Lung microvascular endothelial cell (primary cell): ENCODE measurements around the gene SFXN3. TPM values are rescaled to one million over a fixed set of nuclear protein-coding genes. Genes with fewer than 3 reads are reported as not detected.
A peak's percentile ranks its signal among the peaks of the same experiment; 100 is the strongest.

Experiments
- DNase-seq, 2 donors: peaks; one replicate each; pipeline versions ENCODE4 v3.0.0 to v3.0.0-alpha.2; 2010; ENCODE audit warnings: low read depth in 2 of 2
- total RNA-seq: library from RNA; depleted of rRNA; stranded (reverse); fragments of >200 nt; gene quantifications from 2 replicates; pipeline ENCODE4 v1.2.1, GENCODE V29; 2014

Gene SFXN3
- total RNA-seq, 1 donor from 2014 or later, result 56.0 TPM

GRCh38 chr10:101000127-101000914, 30.7 kb upstream of the SFXN3 start:
- peak; percentile 31 to 34 for DNase-seq

GRCh38 chr10:101000915-101001658, 29.9 kb upstream of the SFXN3 start:
- peak; percentile 51 to 97 for DNase-seq

DNA sequence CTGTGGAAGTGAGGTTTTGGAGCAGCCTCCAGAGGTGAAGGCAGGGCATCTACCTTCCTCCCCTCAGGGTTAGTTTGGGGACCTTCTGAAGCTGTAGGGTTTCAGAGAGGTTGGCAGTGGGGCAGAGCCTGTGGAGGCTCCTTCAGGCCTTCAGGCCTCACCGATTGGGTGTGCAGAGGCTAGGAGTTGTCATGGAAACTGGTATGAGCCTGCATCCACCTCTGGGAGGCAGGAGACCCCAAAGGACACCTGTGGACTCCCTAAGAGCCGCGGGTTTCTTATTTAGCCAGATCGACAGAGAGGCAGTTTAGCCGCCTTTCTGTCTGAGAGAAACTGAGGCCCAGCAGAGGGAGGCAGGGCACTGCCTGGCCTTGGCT, 29.4 kb upstream of the SFXN3 start:
- no peak for DNase-seq

DNA sequence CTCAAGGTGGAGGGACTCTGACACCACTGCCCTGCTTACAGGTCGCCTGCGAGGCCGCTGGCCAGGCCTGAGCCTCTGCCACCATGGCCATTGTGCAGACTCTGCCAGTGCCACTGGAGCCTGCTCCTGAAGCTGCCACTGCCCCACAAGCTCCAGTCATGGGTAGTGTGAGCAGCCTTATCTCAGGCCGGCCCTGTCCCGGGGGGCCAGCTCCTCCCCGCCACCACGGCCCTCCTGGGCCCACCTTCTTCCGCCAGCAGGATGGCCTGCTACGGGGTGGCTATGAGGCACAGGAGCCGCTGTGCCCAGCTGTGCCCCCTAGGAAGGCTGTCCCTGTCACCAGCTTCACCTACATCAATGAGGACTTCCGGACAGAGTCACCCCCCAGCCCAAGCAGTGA, 28.6 kb upstream of the SFXN3 start:
- no peak for DNase-seq

- no peak for DNase-seq
Measured at GRCh38 chr10:101003639-101004206, 27.3 kb upstream of the SFXN3 start.

DNA sequence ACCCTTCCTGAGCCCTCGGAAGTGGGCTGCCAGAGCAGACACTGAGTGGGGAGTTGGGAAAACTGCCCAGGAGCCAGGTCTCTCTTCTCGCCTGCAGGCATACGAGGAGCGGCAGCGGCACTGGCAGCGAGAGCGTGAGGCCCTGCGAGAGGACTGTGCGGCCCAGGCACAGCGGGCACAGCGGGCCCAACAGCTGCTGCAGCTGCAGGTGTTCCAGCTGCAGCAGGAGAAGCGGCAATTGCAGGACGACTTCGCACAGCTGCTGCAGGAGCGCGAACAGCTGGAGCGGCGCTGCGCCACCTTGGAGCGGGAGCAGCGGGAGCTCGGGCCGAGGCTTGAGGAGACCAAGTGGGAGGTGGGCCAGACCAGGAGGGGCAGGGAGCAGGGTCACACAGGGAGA, 25.7 kb upstream of the SFXN3 start:
- DNase-seq, result no peak

DNA sequence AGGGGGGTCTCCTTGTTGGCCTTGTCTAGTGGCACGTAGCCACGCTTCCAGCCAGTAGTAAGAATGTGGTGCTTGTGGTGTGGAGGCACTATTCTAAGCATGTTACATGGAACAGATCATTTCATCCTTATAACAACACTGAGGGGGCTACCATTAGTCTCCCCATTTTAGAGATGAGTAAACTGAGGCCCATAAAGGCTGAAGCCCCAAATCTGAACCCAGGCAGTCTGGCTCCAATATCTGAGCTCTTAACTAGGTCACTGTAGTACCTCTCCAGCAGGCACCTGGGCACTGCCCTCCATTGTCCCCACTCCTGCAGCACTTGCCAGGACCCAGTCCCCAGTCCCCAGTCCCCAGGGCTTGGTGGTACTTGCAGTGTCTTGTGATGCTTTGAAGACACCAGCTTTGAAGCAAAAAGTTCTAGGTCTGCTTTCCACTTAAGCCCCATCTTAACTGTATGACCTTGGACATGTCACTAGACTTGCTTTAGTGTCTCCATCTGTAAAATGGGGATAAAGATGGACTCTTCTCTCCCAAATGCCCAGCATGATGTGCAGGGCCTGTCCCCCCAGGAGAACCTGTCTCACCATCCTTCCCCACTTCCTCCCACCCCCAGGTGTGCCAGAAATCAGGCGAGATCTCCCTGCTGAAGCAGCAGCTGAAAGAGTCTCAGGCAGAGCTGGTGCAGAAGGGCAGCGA, 25.0 kb upstream of the SFXN3 start:
- no peak for DNase-seq

- no peak for DNase-seq
Measured at GRCh38 chr10:101006593-101007098, 24.4 kb upstream of the SFXN3 start.

DNA sequence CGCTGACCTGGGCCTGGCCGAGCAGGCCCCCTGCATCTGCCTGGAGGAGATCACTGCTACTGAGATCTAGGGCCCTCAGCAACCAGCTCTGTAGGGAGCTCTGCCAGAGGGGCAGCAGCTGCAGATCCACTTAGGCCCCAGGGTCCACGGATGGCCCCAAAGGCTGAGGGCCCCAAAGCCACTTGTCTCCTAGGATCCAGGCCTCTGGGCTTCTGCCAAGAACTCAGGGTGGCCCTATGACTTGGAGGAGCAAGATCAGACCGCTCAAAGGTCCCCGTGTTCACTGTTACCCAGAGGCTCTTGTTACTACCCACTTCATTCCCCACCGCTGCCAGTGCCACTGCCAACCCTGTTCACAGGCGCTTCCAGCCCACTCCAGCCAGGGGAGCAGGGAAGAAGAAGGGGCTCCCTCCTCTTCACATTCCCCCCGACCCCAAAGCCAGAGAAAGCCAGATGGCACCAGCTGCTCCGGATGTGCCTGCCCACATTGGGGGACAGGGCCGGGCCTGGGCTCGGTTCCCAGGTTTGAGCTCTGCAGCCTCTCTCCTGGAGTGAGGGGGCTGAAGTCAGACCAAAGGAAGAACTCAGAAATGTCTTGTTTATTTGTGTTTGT, 23.8 kb upstream of the SFXN3 start:
- DNase-seq, result no peak

DNA sequence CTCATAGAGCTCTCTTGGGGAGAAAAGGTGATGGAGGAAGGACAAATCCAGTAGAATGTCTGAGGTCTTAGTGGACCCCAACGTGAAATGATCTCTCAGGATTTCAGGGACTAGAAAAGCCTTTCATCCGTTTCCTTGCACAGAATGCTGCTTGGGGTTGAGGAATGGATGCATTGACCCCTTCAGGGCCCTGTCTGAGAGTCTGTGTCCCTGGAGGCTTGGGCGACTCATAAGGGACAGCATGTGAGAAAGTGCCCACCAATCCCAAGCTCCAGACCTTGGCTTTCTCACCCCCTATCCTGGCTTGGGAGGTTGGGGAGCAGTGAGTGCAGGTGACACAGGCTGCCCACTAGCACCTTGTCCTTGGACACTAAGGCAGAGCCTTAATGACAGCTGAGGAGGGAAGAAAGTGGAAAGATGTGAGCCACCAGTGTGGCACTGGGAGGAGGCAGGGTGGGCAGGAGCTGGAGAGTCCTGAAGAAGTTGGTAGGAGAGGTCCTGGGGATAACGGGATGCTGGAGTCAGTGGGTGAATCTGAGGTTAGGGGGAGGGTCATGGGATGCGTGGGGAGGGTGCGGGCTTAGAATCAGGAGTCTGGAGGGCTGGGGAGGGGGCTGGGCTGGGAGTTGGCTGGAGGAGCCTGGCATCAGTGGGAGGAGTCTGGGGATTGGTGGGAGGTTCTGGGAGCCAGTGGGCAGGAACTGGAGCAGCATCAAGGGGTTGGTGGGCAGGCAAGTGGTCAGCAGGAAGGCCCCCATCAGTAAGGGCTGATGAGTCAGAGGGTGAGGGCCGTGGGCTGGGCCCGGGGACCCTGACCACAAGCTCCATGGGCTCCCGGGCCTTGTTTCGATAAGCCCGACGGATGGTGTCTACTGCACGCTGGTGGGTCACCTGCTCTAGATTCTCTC, 22.9 kb upstream of the SFXN3 start:
- no peak for DNase-seq

DNA sequence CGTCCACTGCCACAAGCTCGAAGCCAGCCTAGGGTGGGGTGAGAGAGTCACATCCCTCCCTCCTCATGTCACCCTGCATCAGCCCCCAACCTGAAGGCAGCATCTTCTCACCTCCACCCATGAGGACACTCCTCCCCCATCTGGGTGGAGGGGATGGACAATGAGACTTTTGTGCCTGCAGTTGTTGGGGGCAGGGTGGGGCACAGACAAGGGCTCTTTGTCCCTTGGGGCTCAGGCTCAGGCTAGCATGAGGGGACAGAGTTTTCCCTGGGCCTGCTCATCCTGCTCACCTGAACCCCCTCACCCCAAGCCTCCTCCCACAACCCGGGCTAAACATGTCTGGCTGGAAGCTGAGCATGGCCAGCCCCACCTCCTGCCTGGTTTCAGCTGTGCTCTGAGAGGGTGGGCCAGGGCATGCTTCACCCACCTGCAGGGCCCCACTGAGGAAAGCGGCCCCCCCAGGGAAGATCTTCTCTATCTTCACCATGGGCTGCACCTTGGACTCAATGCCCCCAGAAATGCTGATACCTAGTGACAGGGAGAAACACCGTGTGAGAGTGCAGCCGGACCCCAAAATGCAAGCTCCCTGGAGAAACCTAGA, 22.1 kb upstream of the SFXN3 start:
- no peak for DNase-seq

GRCh38 chr10:101010329-101010728, 20.7 kb upstream of the SFXN3 start:
- DNase-seq, result no peak

GRCh38 chr10:101011517-101012423, 19.3 kb upstream of the SFXN3 start:
- peak in 1 of 2 donors; percentile 30 for DNase-seq

DNA sequence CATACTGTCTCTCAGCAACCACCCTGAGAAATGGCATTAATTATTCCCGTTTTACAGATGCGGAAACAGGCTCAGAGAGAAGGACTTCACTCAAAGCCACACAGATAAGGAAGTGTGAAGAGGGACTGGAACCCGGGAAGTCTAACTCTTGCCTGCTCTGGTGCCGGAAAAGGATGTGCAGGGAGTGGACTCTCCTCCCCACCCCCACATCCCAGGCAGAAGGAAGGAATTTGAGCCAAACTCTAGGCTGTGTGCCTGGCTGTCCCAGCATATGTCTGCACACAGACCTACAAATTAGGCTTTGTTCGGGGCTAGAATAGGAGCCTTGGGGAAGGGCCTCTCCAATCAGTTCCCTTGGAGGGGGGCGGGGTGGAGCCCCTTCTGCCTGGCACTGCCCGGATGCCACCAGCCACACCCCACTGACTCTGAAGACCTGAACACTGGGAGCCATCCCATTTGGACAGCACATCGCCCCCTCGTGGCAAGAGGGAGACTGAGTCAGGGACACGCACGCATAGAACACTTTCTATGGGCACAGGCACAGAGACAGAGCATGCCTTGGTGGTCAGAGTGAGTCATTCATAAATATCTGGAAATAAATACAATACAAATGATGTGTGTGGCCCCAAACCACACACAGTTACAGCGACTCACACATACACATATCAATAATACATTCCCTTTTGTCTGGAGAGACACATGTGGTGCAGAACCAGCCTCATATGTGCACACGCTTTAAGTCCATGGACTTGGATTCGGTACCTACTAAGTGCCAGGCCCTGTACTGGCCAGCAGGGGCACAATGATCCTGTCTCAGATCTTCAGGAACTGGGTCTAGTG, 18.3 kb upstream of the SFXN3 start:
- DNase-seq, result peak; percentile 91 to 92

GRCh38 chr10:101013365-101013825, 17.6 kb upstream of the SFXN3 start:
- no peak for DNase-seq

DNA sequence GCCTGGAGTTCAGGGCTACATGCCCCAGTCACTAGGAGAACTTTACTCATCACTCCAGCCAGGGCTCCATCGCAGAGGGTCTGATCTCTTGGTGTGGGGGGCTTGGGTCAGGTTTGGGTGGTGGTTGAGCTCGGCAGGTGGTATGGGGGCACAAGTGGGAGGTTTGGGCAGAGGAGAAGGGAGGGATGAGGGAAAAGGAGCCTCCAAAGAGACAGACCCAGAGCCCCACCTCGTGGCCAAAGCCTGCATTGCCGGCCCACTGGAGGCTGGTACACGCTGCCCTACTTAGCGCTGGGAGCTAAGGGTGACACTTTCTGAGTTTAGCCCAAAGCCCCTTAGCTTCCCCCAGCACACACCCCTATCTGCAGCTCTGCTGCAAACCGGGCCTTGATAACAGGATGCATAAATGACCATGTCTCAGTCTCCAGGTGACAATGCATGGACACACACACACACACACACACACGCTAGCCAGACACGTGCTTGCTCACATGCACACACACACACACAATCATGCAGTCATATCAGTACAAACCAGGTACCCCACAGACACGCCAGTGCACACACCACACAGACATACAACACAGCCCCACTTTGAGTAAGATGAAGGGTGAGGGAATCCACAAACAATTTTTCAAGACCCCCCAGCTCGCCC, 16.7 kb upstream of the SFXN3 start:
- peak; percentile 63 to 71 for DNase-seq

DNA sequence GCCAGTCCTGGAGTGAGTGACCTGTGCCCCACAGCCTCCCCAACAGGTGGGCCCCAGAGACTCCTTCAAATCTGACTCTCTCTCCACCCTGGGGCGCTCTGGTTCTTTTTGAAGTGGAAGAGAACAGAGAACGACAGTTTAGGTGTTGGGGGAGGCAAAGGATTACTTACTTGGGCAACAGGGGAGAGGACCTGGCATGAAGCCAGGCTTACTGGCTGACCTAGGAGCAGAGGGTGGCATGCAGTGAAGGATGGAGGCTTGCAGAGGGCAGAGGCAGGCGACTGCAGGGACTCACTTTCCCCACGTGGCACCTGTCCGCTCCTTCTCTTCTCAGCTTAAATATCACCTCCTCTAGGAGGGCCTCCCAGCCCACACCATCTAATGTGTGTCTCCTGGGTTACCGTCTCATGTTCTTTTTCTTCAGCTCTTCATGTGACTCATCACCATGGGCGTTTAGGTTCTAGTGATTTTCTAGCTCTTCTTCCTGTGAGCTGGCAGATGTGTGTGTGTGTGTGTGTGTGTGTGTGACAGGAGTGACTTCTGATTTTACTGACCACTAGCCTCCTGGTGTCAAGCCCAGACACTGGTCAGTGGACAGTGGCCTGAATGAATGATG, 16.0 kb upstream of the SFXN3 start:
- DNase-seq, result peak in 1 of 2 donors; percentile 39
